Osteoblast (primary cell): ENCODE data around the gene SMG7. TPM values are rescaled to one million over a fixed set of nuclear protein-coding genes. Genes with fewer than 3 reads are reported as not detected.

Source experiments
- DNase-seq: peaks from one replicate; pipeline ENCODE4 v3.0.0; 2011; ENCODE audit warnings: low spot score, mixed read lengths; ENCODE audit not compliant: insufficient read length; ENCODE audit errors: missing footprints
- H2AFZ ChIP-seq: 2 replicates; pipeline ENCODE4 v1.6.0; 2011; ENCODE audit warnings: mild to moderate bottlenecking, low read length
- H3K27ac ChIP-seq: 2 replicates; pipeline ENCODE4 v1.5.1; 2011; ENCODE audit warnings: mild to moderate bottlenecking, low read depth, low read length, moderate library complexity
- H3K27me3 ChIP-seq: 2 replicates; pipeline ENCODE4 v1.6.0; 2012; ENCODE audit warnings: mild to moderate bottlenecking, control low read depth, inconsistent platforms, low read length, moderate library complexity; ENCODE audit not compliant: insufficient read depth
- H3K36me3 ChIP-seq: 2 replicates; pipeline ENCODE4 v1.5.1; 2011; ENCODE audit warnings: mild to moderate bottlenecking, low read length, control low read depth, moderate library complexity; ENCODE audit not compliant: insufficient read depth
- H3K4me1 ChIP-seq: 2 replicates; pipeline ENCODE4 v1.5.1; 2011; ENCODE audit warnings: mild to moderate bottlenecking, low read length, control low read depth, moderate library complexity; ENCODE audit not compliant: insufficient read depth
- H3K4me2 ChIP-seq: 2 replicates; pipeline ENCODE4 v1.6.0; 2011; ENCODE audit warnings: mild to moderate bottlenecking, low read length; ENCODE audit not compliant: insufficient read depth
- H3K4me3 ChIP-seq: fragments of 200-600 bp; sonication (generic); 3 replicates; pipeline ENCODE4 v1.5.1; 2012; ENCODE audit warnings: mild to moderate bottlenecking, low read length, inconsistent platforms; ENCODE audit not compliant: insufficient read depth
- H3K79me2 ChIP-seq: 2 replicates; pipeline ENCODE4 v1.6.0; 2012; ENCODE audit warnings: mild to moderate bottlenecking, low read length, control low read depth, inconsistent platforms; ENCODE audit not compliant: insufficient read depth
- H3K9me3 ChIP-seq: 2 replicates; pipeline ENCODE4 v1.5.1; 2011; ENCODE audit warnings: low read depth, low read length, control low read depth
- H4K20me1 ChIP-seq: 2 replicates; pipeline ENCODE4 v1.6.0; 2012; ENCODE audit warnings: mild to moderate bottlenecking, low read length, control low read depth; ENCODE audit not compliant: insufficient read depth
- CTCF ChIP-seq: IDR thresholded peaks from 2 replicates; pipeline ENCODE4 v1.5.1; 2011; ENCODE audit warnings: mild to moderate bottlenecking, low read depth, low read length, moderate library complexity; ENCODE audit errors: extremely low read depth
- total RNA-seq: library from RNA; depleted of rRNA; stranded (reverse); fragments of >200 nt; gene quantifications from 2 replicates; pipeline ENCODE4 v1.2.3, GENCODE V29; 2012

SMG7 gene
- total RNA-seq, 1 donor, result 25.0 TPM

- DNase-seq, result no peak
- Histone ChIP-seq H3K27ac (no peak overlapping the region), H3K27me3 (peaks cover 9% of the 10 kb centered on the region), H3K36me3 (no peaks in the 10 kb centered on the region), H3K4me3 (no peak overlapping the region), H3K9me3 (no peaks in the 10 kb centered on the region), H2AFZ (no peak overlapping the region), H3K79me2 (no peaks in the 10 kb centered on the region), H3K4me1 (no peaks in the 10 kb centered on the region), H4K20me1 (no peaks in the 10 kb centered on the region), H3K4me2 (no peak overlapping the region)
- TF ChIP-seq CTCF, result no peak
Measured at GRCh38 chr1:183431840-183432547, 40.3 kb upstream of the SMG7 start.

GRCh38 chr1:183432548-183432875, 39.8 kb upstream of the SMG7 start:
- Histone ChIP-seq H3K27me3 (peaks cover 9% of the 10 kb centered on the region), H4K20me1 (no peaks in the 10 kb centered on the region), H3K4me3 (no peak overlapping the region), H2AFZ (no peak overlapping the region), H3K4me2 (no peak overlapping the region), H3K9me3 (no peaks in the 10 kb centered on the region), H3K4me1 (no peaks in the 10 kb centered on the region), H3K27ac (no peak overlapping the region), H3K79me2 (no peaks in the 10 kb centered on the region), H3K36me3 (no peaks in the 10 kb centered on the region)
- TF ChIP-seq CTCF, result no peak
- DNase-seq, result peak; percentile 71

GRCh38 chr1:183433703-183434102, 38.6 kb upstream of the SMG7 start:
- H3K79me2 ChIP-seq, result no peaks in the 10 kb centered on the region
- no peak overlapping the region for H3K4me3 ChIP-seq
- no peak for DNase-seq
- no peaks in the 10 kb centered on the region for H3K36me3 ChIP-seq
- no peak overlapping the region for H2AFZ ChIP-seq
- no peak overlapping the region for H3K4me2 ChIP-seq
- no peaks in the 10 kb centered on the region for H4K20me1 ChIP-seq
- no peak overlapping the region for H3K27ac ChIP-seq
- no peaks in the 10 kb centered on the region for H3K4me1 ChIP-seq
- H3K9me3 ChIP-seq, result no peaks in the 10 kb centered on the region
- H3K27me3 ChIP-seq, result peaks cover 7% of the 10 kb centered on the region
- no peak for TF ChIP-seq CTCF

GRCh38 chr1:183435497-183435896, 36.8 kb upstream of the SMG7 start:
- Histone ChIP-seq H3K9me3 (no peaks in the 10 kb centered on the region), H3K27me3 (peaks cover 12% of the 10 kb centered on the region), H4K20me1 (no peaks in the 10 kb centered on the region), H3K36me3 (no peaks in the 10 kb centered on the region), H3K79me2 (no peaks in the 10 kb centered on the region), H2AFZ (no peak overlapping the region), H3K27ac (no peak overlapping the region), H3K4me2 (no peak overlapping the region), H3K4me3 (no peak overlapping the region), H3K4me1 (no peaks in the 10 kb centered on the region)
- no peak for DNase-seq
- no peak for TF ChIP-seq CTCF
